K562 (cell line): ENCODE measurements around the gene LDB1. TPM values are rescaled to one million over a fixed set of nuclear protein-coding genes. Genes with fewer than 3 reads are reported as not detected.

Experiments
- ARID4B ChIP-seq: sonication (generic); formaldehyde crosslinking; IDR thresholded peaks from 2 replicates; pipeline ENCODE4 v1.8.0; 2022; ENCODE audit warnings: mild to moderate bottlenecking, missing genetic modification reagents
- ATF7 ChIP-seq: fragments of 450-650 bp; IDR thresholded peaks from 2 replicates; pipeline ENCODE4 v1.7.1; 2014; ENCODE audit warnings: mild to moderate bottlenecking, moderate library complexity
- BACH1 ChIP-seq: fragments of 200-800 bp; sonication (Bioruptor generic); IDR thresholded peaks from 2 replicates; pipeline ENCODE4 v1.6.1; 2016; ENCODE audit warnings: missing genetic modification characterization, missing compliant biosample characterization
- BCLAF1 ChIP-seq, 2 experiments: fragments of 450-650 bp in 1 of 2; IDR thresholded peaks; 2 replicates each; pipeline ENCODE4 v1.6.1; 2011 to 2017; ENCODE audit warnings: low read depth in 2 of 2, antibody characterized with exemption in 1 of 2, borderline replicate concordance in 1 of 2, low read length in 1 of 2, mild to moderate bottlenecking in 1 of 2, mixed read lengths in 1 of 2; ENCODE audit not compliant: control insufficient read depth in 1 of 2
- CBX1 ChIP-seq: sonication (generic); IDR thresholded peaks from 2 replicates; pipeline ENCODE4 v1.6.1; 2016; ENCODE audit warnings: antibody characterized with exemption, low read depth, mild to moderate bottlenecking
- FOXK1 ChIP-seq: sonication (generic); formaldehyde crosslinking; IDR thresholded peaks from 2 replicates; pipeline ENCODE4 v1.8.0; 2022; ENCODE audit warnings: missing genetic modification reagents, mild to moderate bottlenecking, borderline replicate concordance
- FOXP1 ChIP-seq: sonication (generic); formaldehyde crosslinking; IDR thresholded peaks from 2 replicates; pipeline ENCODE4 v1.8.0; 2022; ENCODE audit warnings: mild to moderate bottlenecking, missing genetic modification reagents
- GTF3C2 ChIP-seq: IDR thresholded peaks from 3 replicates; pipeline ENCODE4 v1.6.1; 2011; ENCODE audit warnings: borderline replicate concordance, mild to moderate bottlenecking, moderate library complexity; ENCODE audit not compliant: insufficient read length; ENCODE audit errors: extremely low read depth
- RBM17 ChIP-seq: fragments of 200-400 bp; formaldehyde crosslinking; IDR thresholded peaks from 2 replicates; pipeline ENCODE4 v1.6.1; 2017; ENCODE audit warnings: low read depth, mild to moderate bottlenecking, low read length, borderline replicate concordance
- TAL1 ChIP-seq: fragments of 450-650 bp; IDR thresholded peaks from 2 replicates; pipeline ENCODE4 v1.6.1; 2016; ENCODE audit warnings: mild to moderate bottlenecking
- TCF7 ChIP-seq: sonication (generic); IDR thresholded peaks from 2 replicates; pipeline ENCODE4 v1.6.1; 2016; ENCODE audit warnings: antibody characterized with exemption, borderline replicate concordance
- TCF7L2 ChIP-seq: fragments of 150-350 bp; IDR thresholded peaks from 2 replicates; pipeline ENCODE4 v1.6.1; 2016; ENCODE audit warnings: low read depth, mild to moderate bottlenecking, low read length, moderate library complexity
- TEAD1 ChIP-seq, 2 experiments: fragments of 450-650 bp in 1 of 2; sonication (generic) in 1 of 2; formaldehyde crosslinking; IDR thresholded peaks; 2 replicates each; pipeline versions ENCODE4 v1.4.0 to v1.8.0; 2020 to 2022; ENCODE audit warnings: mild to moderate bottlenecking in 2 of 2, missing genetic modification reagents in 1 of 2
- TRIM28 ChIP-seq: fragments of 450-650 bp; IDR thresholded peaks from 2 replicates; pipeline ENCODE4 v1.6.1; 2017
- ZNF165 ChIP-seq: fragments of 250-450 bp; sonication (Bioruptor Pico); IDR thresholded peaks from 2 replicates; pipeline ENCODE4 v1.4.0; 2020; ENCODE audit warnings: borderline replicate concordance
- ZNF253 ChIP-seq: fragments of 250-450 bp; sonication (Bioruptor Pico); conservative IDR thresholded peaks from 2 replicates; pipeline ENCODE4 v1.6.1; 2021; ENCODE audit warnings: mild to moderate bottlenecking
- ZNF311 ChIP-seq: fragments of 250-450 bp; sonication (Bioruptor Pico); IDR thresholded peaks from 2 replicates; pipeline ENCODE4 v1.4.0; 2020; ENCODE audit warnings: mild to moderate bottlenecking, moderate library complexity
- ZNF766 ChIP-seq: fragments of 200-800 bp; sonication (Bioruptor generic); conservative IDR thresholded peaks from 2 replicates; pipeline ENCODE4 v1.6.1; 2016; ENCODE audit warnings: missing genetic modification characterization, missing compliant biosample characterization
- ZNF79 ChIP-seq: fragments of 250-450 bp; sonication (Bioruptor Pico); IDR thresholded peaks from 2 replicates; pipeline ENCODE4 v1.4.0; 2020; ENCODE audit warnings: low read depth, mild to moderate bottlenecking, moderate library complexity
- ZZZ3 ChIP-seq: fragments of 450-650 bp; IDR thresholded peaks from 2 replicates; pipeline ENCODE4 v1.6.1; 2016; ENCODE audit warnings: antibody characterized with exemption, mild to moderate bottlenecking, moderate library complexity
- polyA plus RNA-seq, 8 experiments: library from polyadenylated mRNA; depleted of rRNA in 4 of 8; stranded (reverse) in 5 of 8; unstranded in 3 of 8; fragments of >200 nt; fragmentation: Nextera tagmentation in 2 of 8; fragmentation: Illumina TruSeq in 1 of 8; extraction: Ambion mirVana in 2 of 8; extraction: Trizol in 1 of 8; gene quantifications; 2 replicates each; pipeline versions ENCODE4 v1.2.1 to v1.2.3, GENCODE V29; 2011 to 2014; ENCODE audit warnings: inconsistent platforms in 1 of 8, missing spikeins in 1 of 8
- total RNA-seq, 7 experiments: library from RNA; depleted of rRNA in 6 of 7; stranded (reverse); fragments of >200 nt in 6 of 7; fragmentation: Illumina TruSeq in 2 of 7; extraction: Trizol in 2 of 7; gene quantifications; 2 replicates each; pipeline versions ENCODE4 v1.2.1 to v1.2.3, GENCODE V29; 2011 to 2021; ENCODE audit warnings: low replicate concordance in 1 of 7

LDB1 gene
- total and polyA plus RNA-seq, 9 of the 15 experiments (the other 6 are each of a cell fraction or from before 2014, with no cell fraction given): 1.9 to 137 (median 105) TPM

- TF ChIP-seq TEAD1 (CRISPR knock-in tag; IDR thresholded peaks at IDR 0.05) (no peak), TCF7L2 (no peak), ZNF79 (CRISPR knock-in tag) (no peak), TRIM28 (no peak), RBM17 (no peak), ZZZ3 (no peak), FOXK1 (no peak), ZNF311 (CRISPR knock-in tag) (no peak), BCLAF1 (IDR thresholded peaks at IDR 0.05; ENCODE audit: borderline replicate concordance in 1 of 2, control insufficient read depth in 1 of 2, low read depth in 2 of 2, low read length in 1 of 2) (no peak), ZNF165 (CRISPR knock-in tag) (no peak), ARID4B (CRISPR knock-in tag) (no peak), ATF7 (0 out of 2 replicates have a peak, but pooled peaks have one; percentile 37), ZNF253 (CRISPR knock-in tag) (no peak), FOXP1 (CRISPR knock-in tag) (no peak), ZNF766 (CRISPR knock-in tag) (no peak), GTF3C2 (peak; percentile 38), BACH1 (no peak), TAL1 (peak; percentile 64), TCF7 (no peak), CBX1 (no peak)
These were observed 55.7 kb downstream of the LDB1 start (continued) for GRCh38 chr10:102064503-102064867.
